Activated CD4-positive, alpha-beta T cell treated with anti-CD3 and anti-CD28 coated beads, Interleukin-2, amount 10 ng/mL, durations not matched to agents 7 days and 5 days (primary cell): Measurements from ENCODE around the gene DNMBP. TPM values are rescaled to one million over a fixed set of nuclear protein-coding genes. Genes with fewer than 3 reads are reported as not detected.
"Not testable (repeated sequence)": the region's sequence is repeated elsewhere in the genome, so short reads cannot be mapped to it uniquely, and the experiment has no call there.

ENCODE experiments used
- CTCF ChIA-PET: fragments of 350-600 bp; sonication (Branson Sonifier 250); formaldehyde crosslinking; loops from one replicate; lab custom pipeline; 2021; ENCODE audit warnings: antibody characterized with exemption; lab: Charles Lee
- POLR2A ChIA-PET: fragments of 350-600 bp; sonication (Branson Sonifier 250); formaldehyde crosslinking; loops from one replicate; lab custom pipeline; 2021; ENCODE audit warnings: antibody characterized with exemption; lab: Charles Lee
- DNase-seq: peaks from one replicate; pipeline ENCODE4 v3.0.0-alpha.2; 2020
- H3K27ac Mint-ChIP-seq: one replicate; pipeline ENCODE4 v1.8.0; 2021; ENCODE audit warnings: mild to moderate bottlenecking, moderate library complexity, mixed read lengths
- H3K27me3 Mint-ChIP-seq: one replicate; pipeline ENCODE4 v1.8.0; 2021; ENCODE audit warnings: mixed read lengths
- H3K36me3 Mint-ChIP-seq: one replicate; pipeline ENCODE4 v1.8.0; 2021; ENCODE audit warnings: low read depth, mixed read lengths
- H3K4me1 Mint-ChIP-seq: one replicate; pipeline ENCODE4 v1.8.0; 2021; ENCODE audit warnings: mixed read lengths
- H3K4me3 Mint-ChIP-seq: one replicate; pipeline ENCODE4 v1.8.0; 2021; ENCODE audit warnings: mild to moderate bottlenecking, moderate library complexity, mixed read lengths
- H3K9me3 Mint-ChIP-seq: one replicate; pipeline ENCODE4 v1.8.0; 2021; ENCODE audit warnings: mixed read lengths
- total RNA-seq, 2 experiments: library from RNA; stranded (reverse); gene quantifications; one replicate each; pipeline ENCODE4 v1.2.3, GENCODE V29; 2021

DNMBP gene
- total RNA-seq, 2 experiments from 2014 or later = 2.9 to 3.2 TPM

DNA sequence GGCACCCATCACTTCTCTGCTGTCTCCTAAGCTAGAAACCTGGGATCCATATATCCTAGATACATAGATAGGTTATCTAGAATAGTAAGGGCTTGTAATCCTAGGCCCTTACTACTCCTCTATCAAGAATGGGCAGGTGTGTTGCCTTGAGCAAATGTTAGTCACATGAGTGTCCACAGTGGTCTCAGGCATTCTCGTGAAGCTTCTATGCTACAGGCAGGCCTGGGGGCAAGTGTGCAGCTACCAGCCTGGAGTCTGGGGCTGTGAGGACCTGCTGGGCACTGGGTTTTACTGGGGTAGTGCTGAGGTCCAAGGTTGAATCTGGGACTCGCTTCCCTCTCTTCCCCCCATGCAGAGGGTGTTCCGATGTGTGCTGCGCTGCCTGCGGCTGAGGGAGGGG is 135.9 kb downstream of the DNMBP start:
- DNase-seq = no peak
- Mint-ChIP-seq H3K36me3 (peaks cover 4% of the 10 kb centered on the region), H3K4me3 (no peak overlapping the region), H3K27me3 (peaks cover 40% of the 10 kb centered on the region), H3K4me1 (peaks cover 24% of the 10 kb centered on the region), H3K27ac (no peak overlapping the region), H3K9me3 (no peaks in the 10 kb centered on the region)
- ChIA-PET POLR2A (no interaction called here), CTCF (interaction anchor here (1.8 kb wide), 1 partner anchor 28 kb away, joined by 7 read pairs; no protein-coding TSS in a partner anchor)

DNA sequence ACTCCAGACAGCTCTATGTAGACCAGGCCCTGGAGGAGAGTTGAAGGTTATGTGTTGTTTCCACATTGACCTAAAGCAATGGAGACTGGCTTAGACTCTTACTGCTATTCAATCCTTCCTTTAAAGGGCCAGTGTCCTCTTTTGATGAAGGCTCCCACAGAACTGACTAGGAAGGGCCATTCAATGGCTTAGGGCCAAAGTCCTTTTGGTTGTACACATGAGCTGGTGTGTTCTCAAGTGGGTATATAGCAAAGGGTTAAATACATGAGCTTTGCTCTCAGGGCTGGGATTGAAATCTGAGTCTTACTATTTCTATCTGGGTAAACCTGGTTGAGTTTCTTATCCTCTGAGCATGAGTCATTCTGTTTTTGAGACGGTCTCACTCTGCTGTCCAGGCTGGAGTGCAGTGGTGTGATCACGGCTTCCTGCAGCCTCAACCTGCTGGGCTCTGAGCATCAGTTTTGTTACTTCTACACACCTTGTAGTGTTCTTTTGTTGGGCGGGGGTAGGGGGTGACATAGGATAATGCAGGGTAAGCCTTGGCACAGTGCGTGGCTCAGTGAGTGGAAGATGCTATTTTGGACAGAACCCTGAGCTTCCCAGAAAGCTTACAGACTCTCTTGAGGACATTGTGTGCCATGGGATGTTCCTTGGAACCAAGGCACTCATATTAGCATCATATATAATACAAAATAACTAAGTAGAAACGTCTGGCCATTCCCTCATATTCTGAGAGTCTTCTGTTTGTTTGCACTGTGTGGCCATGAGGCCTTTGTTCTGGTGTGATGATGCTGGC is 137.2 kb downstream of the DNMBP start:
- H3K36me3 Mint-ChIP-seq = peaks cover 3% of the 10 kb centered on the region
- H3K4me1 Mint-ChIP-seq = peaks cover 20% of the 10 kb centered on the region
- H3K27me3 Mint-ChIP-seq = peaks cover 51% of the 10 kb centered on the region
- no peak for DNase-seq
- no peak overlapping the region for H3K4me3 Mint-ChIP-seq
- no peak overlapping the region for H3K27ac Mint-ChIP-seq
- H3K9me3 Mint-ChIP-seq = peaks cover 4% of the 10 kb centered on the region
- ChIA-PET POLR2A (no interaction called here), CTCF (interaction anchor here (1.8 kb wide), 1 partner anchor 27 kb away, joined by 7 read pairs; no protein-coding TSS in a partner anchor)

DNA sequence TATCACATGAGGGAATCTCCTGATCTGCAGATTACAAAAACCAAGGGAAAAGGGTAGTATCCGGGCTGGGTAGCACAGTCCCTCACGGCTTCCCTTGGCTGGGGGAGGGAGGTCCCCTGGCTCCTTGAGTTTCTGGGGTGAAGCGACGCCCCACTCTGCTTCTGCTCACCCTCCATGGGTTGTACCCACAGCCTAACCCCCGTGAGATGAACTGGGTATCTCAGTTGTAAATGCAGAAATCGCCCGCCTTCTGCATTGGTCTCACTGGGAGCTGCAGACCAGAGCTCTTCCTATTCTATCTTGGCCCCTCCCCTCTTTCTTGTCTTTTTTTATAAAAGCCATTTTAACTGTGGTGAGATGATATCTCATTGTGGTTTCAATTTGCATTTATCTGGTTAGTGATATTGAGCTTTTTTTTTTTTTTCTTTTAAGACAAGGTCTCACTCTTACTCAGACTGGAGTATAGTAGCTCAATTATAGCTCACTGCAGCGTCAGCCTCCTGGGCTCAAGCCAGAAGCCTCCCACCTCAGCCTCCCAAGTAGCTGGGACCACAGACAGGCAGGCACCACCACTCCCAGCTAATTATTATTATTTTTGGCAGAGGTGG is 139.5 kb downstream of the DNMBP start:
- Mint-ChIP-seq H3K4me3 (peak overlapping the region; percentile 47), H3K4me1 (peaks cover 20% of the 10 kb centered on the region), H3K27me3 (peaks cover 74% of the 10 kb centered on the region), H3K9me3 (peaks cover 14% of the 10 kb centered on the region), H3K36me3 (peaks cover 8% of the 10 kb centered on the region), H3K27ac (no peak overlapping the region)
- ChIA-PET POLR2A (interaction anchor here (0.6 to 0.7 kb wide), 2 partner anchors 11 to 137 kb away, joined by 4 to 6 read pairs; no protein-coding TSS in a partner anchor), CTCF (interaction anchor here (0.7 to 1.5 kb wide), 5 partner anchors 11 to 176 kb away, joined by 3 to 4 read pairs (median 3); no protein-coding TSS in a partner anchor)
- peak; percentile 33 for DNase-seq

DNA sequence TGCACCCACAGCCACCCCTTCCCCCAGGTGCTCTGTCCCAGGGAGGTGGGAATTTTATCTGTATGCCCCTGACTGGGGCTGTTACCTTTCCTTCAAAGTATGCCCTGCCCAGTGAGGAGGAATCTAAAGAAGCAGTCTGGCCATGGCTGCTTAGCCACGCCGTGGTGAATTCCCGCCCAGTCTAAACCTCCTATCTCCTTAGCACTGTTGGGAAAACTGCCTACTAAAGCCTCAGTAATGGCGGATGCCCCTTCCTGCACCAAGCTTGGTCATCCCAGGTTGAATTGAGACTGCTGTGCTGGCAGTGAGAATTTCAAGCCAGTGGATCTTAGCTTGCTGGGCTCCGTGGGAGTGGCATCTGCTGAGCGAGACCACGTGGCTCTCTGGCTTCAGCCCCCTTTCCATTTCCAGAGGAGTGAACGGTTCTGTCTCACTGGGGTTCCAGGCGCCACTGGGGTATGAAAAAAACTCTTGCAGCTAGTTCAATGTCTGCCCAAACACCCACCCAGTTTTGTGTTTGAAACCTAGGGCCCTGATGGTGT is 140.1 kb downstream of the DNMBP start:
- H3K4me1 Mint-ChIP-seq = peaks cover 20% of the 10 kb centered on the region
- ChIA-PET POLR2A (interaction anchor here (0.6 kb wide), 1 partner anchor 11 kb away, joined by 6 read pairs; no protein-coding TSS in a partner anchor), CTCF (interaction anchor here (0.6 to 1.5 kb wide), 5 partner anchors 11 to 179 kb away, joined by 3 to 4 read pairs (median 3); no protein-coding TSS in a partner anchor)
- peaks cover 8% of the 10 kb centered on the region for H3K36me3 Mint-ChIP-seq
- peaks cover 77% of the 10 kb centered on the region for H3K27me3 Mint-ChIP-seq
- no peak overlapping the region for H3K27ac Mint-ChIP-seq
- no peak overlapping the region for H3K4me3 Mint-ChIP-seq
- H3K9me3 Mint-ChIP-seq = peaks cover 14% of the 10 kb centered on the region
- no peak for DNase-seq

DNA sequence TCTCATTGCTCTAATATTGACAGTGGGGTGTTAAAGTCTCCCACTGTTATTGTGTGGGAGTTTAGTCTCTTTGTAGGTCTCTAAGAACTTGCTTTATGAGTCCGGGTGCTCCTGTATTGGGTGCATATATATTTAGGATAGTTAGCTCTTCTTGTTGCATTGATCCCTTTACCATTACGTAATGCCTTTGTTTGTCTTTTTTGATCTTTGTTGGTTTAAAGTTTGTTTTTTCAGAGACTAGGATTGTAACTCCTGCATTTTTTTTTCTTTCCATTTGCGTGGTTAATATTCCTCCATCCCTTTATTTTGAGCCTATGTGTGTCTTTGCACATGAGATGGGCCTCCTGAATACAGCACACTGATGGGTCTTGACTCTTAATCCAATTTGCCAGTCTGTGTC is 142.5 kb downstream of the DNMBP start:
- CTCF ChIA-PET, H3K27ac Mint-ChIP-seq, H3K36me3 Mint-ChIP-seq, POLR2A ChIA-PET, H3K4me3 Mint-ChIP-seq, DNase-seq: not testable (repeated sequence)
- Mint-ChIP-seq H3K9me3 (peaks cover 14% of the 10 kb centered on the region), H3K27me3 (peaks cover 81% of the 10 kb centered on the region), H3K4me1 (peaks cover 20% of the 10 kb centered on the region)

DNA sequence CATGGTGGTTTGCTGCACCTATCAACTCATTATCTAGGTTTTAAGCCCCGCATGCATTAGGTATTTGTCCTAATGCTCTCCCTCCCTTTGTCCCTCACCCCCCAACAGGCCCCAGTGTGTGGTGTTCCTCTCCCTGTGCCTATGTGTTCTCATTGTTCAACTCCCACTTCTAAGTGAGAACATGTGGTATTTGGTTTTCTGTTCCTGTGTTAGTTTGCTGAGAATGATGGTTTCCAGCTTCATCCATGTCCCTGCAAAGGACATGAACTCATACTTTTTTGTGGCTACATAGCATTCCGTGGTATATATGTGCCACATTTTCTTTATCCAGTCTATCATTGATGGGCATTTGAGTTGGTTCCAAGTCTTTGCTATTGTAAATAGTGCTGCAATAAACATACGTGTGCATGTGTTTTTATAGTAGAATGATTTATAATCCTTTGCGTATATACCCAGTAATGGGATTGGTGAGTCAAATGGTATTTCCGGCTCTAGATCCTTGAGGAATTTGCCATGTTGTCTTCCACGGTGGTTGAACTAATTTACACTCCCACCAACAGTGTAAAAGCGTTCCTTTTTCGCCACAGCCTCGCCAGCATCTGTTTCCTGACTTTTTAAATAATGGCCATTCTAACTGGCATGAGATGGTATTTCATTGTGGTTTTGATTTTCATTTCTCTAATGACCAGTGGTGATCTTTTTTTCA is 146.1 kb downstream of the DNMBP start:
- H3K4me3 Mint-ChIP-seq, H3K36me3 Mint-ChIP-seq, H3K4me1 Mint-ChIP-seq, POLR2A ChIA-PET, DNase-seq, H3K27ac Mint-ChIP-seq: not testable (repeated sequence)
- peaks cover 14% of the 10 kb centered on the region for H3K9me3 Mint-ChIP-seq
- CTCF ChIA-PET = interaction anchor here (0.8 kb wide), 1 partner anchor 15 kb away, joined by 3 read pairs; no protein-coding TSS in a partner anchor
- H3K27me3 Mint-ChIP-seq = peaks cover 66% of the 10 kb centered on the region

DNA sequence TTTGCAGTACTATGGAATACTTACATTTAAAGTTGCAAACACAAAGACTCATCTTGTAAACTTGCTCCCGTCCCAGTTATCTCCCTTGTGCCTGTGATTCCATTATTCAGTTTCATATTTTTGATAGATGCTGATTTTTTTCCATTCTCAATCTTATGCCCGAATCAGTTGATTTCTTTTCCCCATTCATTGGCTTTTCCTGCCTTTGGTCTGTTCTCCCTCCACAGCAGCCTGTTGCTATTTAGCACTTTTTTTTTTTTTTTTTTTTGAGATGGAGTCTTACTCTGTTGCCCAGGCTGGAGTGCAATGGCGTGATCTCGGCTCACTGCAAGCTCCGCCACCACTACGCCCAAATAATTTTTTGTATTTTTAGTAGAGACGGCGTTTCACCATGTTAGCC is 149.3 kb downstream of the DNMBP start:
- H3K4me1 Mint-ChIP-seq = no peaks in the 10 kb centered on the region
- CTCF ChIA-PET = interaction anchor here (0.7 kb wide), 2 partner anchors 16 to 635 kb away, joined by 3 read pairs; no protein-coding TSS in a partner anchor
- H3K27ac Mint-ChIP-seq = peak overlapping the region; percentile 9
- no peaks in the 10 kb centered on the region for H3K36me3 Mint-ChIP-seq
- POLR2A ChIA-PET = no interaction called here
- H3K27me3 Mint-ChIP-seq = peaks cover 39% of the 10 kb centered on the region
- H3K4me3 Mint-ChIP-seq = no peak overlapping the region
- DNase-seq = no peak
- H3K9me3 Mint-ChIP-seq = no peaks in the 10 kb centered on the region

DNA sequence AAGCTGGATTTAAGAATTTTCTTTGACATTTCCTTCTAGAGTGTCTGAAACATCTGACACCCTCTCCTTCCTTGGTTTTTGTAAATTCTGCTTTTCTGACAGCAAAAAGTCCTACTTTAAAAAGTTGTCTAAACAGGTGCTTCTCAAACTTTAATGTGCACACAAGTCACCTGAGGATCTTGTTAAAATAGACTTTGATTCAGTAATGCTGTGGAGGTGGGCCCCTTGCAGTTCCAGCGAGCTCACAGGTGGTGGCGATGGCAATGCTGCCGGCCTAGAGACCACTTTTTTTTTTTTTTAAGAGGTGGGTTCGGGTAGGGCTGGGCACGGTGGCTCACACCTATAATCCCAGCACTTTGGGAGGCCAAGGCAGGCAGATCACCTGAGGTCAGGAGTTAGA is 150.2 kb downstream of the DNMBP start:
- Mint-ChIP-seq H3K4me1 (no peaks in the 10 kb centered on the region), H3K36me3 (no peaks in the 10 kb centered on the region), H3K4me3 (no peak overlapping the region), H3K27ac (no peak overlapping the region), H3K27me3 (peaks cover 33% of the 10 kb centered on the region), H3K9me3 (no peaks in the 10 kb centered on the region)
- POLR2A ChIA-PET = interaction anchor here (0.6 to 0.7 kb wide), 2 partner anchors 135 to 147 kb away, joined by 3 to 4 read pairs; no protein-coding TSS in a partner anchor
- no peak for DNase-seq
- CTCF ChIA-PET = interaction anchor here (0.6 to 1.5 kb wide), 7 partner anchors 11 to 202 kb away, joined by 3 to 8 read pairs (median 4); no protein-coding TSS in a partner anchor

DNA sequence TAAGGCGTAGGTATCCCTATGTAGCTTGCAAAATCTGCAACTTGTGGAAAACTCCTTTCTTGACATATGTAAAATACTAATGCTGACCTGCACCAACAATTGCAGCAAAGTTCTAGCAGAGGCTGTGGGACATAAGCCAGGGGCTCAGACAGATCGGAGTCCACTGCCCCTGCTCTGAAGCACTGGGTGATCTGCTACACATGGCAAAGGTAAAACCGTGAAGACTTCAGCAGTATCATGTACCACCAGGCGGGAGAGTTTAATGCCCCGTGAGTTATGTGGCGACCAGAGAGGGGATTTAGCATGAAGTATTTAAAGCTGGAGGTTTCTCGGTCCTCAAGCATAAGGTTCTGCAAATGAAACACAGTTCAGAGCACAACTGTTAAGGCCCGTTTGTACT is 150.9 kb downstream of the DNMBP start:
- Mint-ChIP-seq H3K4me1 (no peaks in the 10 kb centered on the region), H3K9me3 (no peaks in the 10 kb centered on the region), H3K4me3 (no peak overlapping the region), H3K27ac (no peak overlapping the region), H3K27me3 (peaks cover 26% of the 10 kb centered on the region), H3K36me3 (no peaks in the 10 kb centered on the region)
- ChIA-PET POLR2A (interaction anchor here (0.6 kb wide), 1 partner anchor 11 kb away, joined by 6 read pairs; no protein-coding TSS in a partner anchor), CTCF (interaction anchor here (0.8 to 1.5 kb wide), 3 partner anchors 11 to 147 kb away, joined by 3 to 8 read pairs (median 4); no protein-coding TSS in a partner anchor)
- DNase-seq = no peak

DNA sequence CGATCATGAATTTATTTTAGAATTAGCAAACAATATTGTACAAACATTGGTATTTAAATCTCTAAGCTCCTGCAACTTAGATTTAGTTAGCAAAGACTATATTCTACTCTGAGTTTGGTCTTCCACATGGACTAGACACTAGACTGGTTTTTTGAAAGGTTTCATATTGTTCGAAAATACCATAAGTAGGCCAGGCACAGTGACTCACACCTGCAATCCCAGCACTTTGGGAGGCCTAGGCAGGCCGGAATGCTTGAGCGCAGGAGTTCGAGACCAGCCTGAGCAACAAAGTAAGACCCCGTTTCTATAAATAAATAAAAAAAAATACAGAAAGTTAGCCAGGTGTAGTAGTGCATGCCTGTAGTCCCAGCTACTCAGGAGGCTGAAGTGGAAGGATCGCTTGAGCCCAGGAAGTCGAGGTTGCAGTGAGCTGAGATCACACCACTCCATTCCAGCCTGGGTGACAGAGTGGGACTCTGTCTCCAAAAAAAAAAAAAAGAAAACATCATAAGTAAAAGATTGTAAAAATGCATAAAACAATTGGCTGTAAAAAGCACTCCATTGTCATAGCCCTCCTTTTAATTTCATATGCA is 154.2 kb downstream of the DNMBP start:
- Mint-ChIP-seq H3K27me3 (peaks cover 11% of the 10 kb centered on the region), H3K9me3 (no peaks in the 10 kb centered on the region), H3K36me3 (no peaks in the 10 kb centered on the region), H3K4me1 (no peaks in the 10 kb centered on the region), H3K4me3 (no peak overlapping the region), H3K27ac (no peak overlapping the region)
- ChIA-PET POLR2A (no interaction called here), CTCF (interaction anchor here (0.6 to 2.0 kb wide), 3 partner anchors 10 to 1008 kb away, joined by 4 to 8 read pairs (median 5); no protein-coding TSS in a partner anchor)
- DNase-seq = no peak

DNA sequence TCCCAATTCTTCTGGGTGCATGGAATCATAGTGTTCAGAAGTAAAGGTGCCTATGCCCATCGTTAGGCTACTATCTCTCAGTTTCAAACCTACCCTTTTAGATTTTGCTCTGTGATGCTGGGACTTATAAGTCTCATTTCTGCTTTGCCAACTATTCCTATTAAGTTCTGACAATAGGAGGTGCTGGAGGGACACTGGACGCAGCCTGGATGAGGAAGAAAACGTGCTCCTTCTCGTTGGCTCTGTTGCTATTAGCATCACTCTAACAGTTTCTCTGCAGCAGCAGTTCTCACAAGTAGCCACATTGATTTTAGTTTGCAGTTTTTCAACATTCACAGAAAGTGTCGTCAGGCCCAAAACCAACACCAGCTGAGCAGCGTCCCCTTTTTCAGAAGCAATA is 154.9 kb downstream of the DNMBP start:
- ChIA-PET POLR2A (no interaction called here), CTCF (interaction anchor here (1.8 to 2.0 kb wide), 2 partner anchors 9 to 191 kb away, joined by 5 to 8 read pairs; no protein-coding TSS in a partner anchor)
- Mint-ChIP-seq H3K36me3 (no peaks in the 10 kb centered on the region), H3K9me3 (no peaks in the 10 kb centered on the region), H3K27ac (no peak overlapping the region), H3K27me3 (peaks cover 9% of the 10 kb centered on the region), H3K4me3 (no peak overlapping the region), H3K4me1 (no peaks in the 10 kb centered on the region)
- DNase-seq = no peak
